Endothelial cell (in vitro differentiated cells): ENCODE data around the gene FAM222A. TPM values are rescaled to one million over a fixed set of nuclear protein-coding genes. Genes with fewer than 3 reads are reported as not detected.

Source experiments
- DNase-seq: peaks from one replicate; pipeline ENCODE4 v3.0.0; 2021; ENCODE audit warnings: low spot score
- H3K27ac Mint-ChIP-seq: one replicate; pipeline ENCODE4 v1.8.0; 2021; ENCODE audit warnings: mixed read lengths, inconsistent platforms; ENCODE audit not compliant: unreplicated experiment
- H3K27me3 Mint-ChIP-seq: one replicate; pipeline ENCODE4 v1.8.0; 2021; ENCODE audit warnings: mild to moderate bottlenecking, moderate library complexity, mixed read lengths, inconsistent platforms; ENCODE audit not compliant: unreplicated experiment
- H3K36me3 Mint-ChIP-seq: one replicate; pipeline ENCODE4 v1.8.0; 2021; ENCODE audit warnings: mild to moderate bottlenecking, low read depth, mixed read lengths, inconsistent platforms; ENCODE audit not compliant: unreplicated experiment
- H3K4me1 Mint-ChIP-seq: one replicate; pipeline ENCODE4 v1.8.0; 2021; ENCODE audit warnings: mild to moderate bottlenecking, mixed read lengths, inconsistent platforms; ENCODE audit not compliant: unreplicated experiment
- H3K4me3 Mint-ChIP-seq: one replicate; pipeline ENCODE4 v1.8.0; 2021; ENCODE audit warnings: mild to moderate bottlenecking, mixed read lengths, inconsistent platforms; ENCODE audit not compliant: unreplicated experiment
- H3K9me3 Mint-ChIP-seq: one replicate; pipeline ENCODE4 v1.8.0; 2021; ENCODE audit warnings: mixed read lengths, inconsistent platforms; ENCODE audit not compliant: unreplicated experiment
- total RNA-seq: library from RNA; stranded (reverse); fragmentation: NEBNext Ultra II Directional; extraction: Animal tissue kit (Norgen Biotek cat#: 25700); gene quantifications from one replicate; pipeline ENCODE4 v1.2.1, GENCODE V29; 2021; ENCODE audit not compliant: unreplicated experiment
- TF ChIP-seq, protein P1 (sequence below): fragments of 200-600 bp; sonication (generic); IDR thresholded peaks from one replicate; pipeline ENCODE4 v1.5.0; 2021; ENCODE audit warnings: antibody characterized with exemption; ENCODE audit not compliant: unreplicated experiment

FAM222A gene
- total RNA-seq, 1 donor from 2014 or later: 14.2 TPM

DNA sequence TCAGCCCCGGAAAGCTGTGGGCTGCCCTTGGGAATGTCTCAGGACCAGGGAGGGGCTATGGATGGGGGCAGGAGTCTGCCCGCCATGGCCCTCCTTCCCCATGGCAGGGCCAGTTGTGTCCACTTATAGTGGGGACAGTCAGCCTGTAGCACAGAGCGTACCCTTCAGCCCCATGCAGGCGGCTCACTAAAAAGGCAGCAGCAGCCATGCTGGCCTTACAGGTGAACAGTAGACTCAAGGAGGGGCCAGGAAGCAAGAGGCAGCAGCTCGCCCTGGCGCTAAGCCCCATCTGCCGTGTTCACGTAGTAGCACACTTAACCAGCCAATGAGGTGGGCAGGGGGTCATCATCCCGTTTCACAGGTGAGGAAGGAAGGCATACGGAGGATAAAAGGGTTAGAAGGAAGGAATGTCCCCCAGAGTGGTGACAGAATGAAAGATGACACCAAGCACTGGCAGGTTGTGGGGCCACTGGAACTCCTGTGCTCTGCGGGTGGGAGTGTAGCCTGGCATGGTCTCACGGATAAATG, 52.7 kb downstream of the FAM222A start:
- TF ChIP-seq, protein P1, sequence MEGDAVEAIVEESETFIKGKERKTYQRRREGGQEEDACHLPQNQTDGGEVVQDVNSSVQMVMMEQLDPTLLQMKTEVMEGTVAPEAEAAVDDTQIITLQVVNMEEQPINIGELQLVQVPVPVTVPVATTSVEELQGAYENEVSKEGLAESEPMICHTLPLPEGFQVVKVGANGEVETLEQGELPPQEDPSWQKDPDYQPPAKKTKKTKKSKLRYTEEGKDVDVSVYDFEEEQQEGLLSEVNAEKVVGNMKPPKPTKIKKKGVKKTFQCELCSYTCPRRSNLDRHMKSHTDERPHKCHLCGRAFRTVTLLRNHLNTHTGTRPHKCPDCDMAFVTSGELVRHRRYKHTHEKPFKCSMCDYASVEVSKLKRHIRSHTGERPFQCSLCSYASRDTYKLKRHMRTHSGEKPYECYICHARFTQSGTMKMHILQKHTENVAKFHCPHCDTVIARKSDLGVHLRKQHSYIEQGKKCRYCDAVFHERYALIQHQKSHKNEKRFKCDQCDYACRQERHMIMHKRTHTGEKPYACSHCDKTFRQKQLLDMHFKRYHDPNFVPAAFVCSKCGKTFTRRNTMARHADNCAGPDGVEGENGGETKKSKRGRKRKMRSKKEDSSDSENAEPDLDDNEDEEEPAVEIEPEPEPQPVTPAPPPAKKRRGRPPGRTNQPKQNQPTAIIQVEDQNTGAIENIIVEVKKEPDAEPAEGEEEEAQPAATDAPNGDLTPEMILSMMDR: no peak
- H3K4me1 Mint-ChIP-seq: peaks cover 10% of the 10 kb centered on the region
- H3K27me3 Mint-ChIP-seq: peaks cover 7% of the 10 kb centered on the region
- H3K9me3 Mint-ChIP-seq: no peaks in the 10 kb centered on the region
- no peak overlapping the region for H3K27ac Mint-ChIP-seq
- H3K36me3 Mint-ChIP-seq: peaks cover 16% of the 10 kb centered on the region
- DNase-seq: no peak
- no peak overlapping the region for H3K4me3 Mint-ChIP-seq

DNA sequence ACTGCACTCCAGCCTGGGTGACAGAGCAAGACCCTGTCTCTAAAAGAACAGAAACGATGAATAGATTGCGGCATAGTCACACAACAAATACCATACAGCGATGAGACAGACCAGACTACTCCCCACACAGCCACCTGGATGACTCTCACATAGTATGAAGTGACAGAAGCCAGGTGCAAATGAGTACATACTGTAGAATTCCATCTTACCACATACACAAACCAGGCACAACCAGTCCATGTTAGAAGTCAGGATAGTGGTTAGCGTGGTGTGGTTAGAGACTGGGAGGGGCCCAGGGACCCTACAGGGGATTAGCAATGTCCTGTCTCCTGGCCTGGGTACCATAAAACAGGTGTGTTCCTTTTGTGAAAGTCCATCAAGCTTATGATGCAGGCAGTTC, 53.8 kb downstream of the FAM222A start:
- Mint-ChIP-seq H3K27me3 (peaks cover 5% of the 10 kb centered on the region), H3K4me3 (no peak overlapping the region), H3K4me1 (peaks cover 12% of the 10 kb centered on the region), H3K36me3 (peaks cover 9% of the 10 kb centered on the region), H3K9me3 (no peaks in the 10 kb centered on the region), H3K27ac (no peak overlapping the region)
- DNase-seq: no peak
- TF ChIP-seq, protein P1: no peak

DNA sequence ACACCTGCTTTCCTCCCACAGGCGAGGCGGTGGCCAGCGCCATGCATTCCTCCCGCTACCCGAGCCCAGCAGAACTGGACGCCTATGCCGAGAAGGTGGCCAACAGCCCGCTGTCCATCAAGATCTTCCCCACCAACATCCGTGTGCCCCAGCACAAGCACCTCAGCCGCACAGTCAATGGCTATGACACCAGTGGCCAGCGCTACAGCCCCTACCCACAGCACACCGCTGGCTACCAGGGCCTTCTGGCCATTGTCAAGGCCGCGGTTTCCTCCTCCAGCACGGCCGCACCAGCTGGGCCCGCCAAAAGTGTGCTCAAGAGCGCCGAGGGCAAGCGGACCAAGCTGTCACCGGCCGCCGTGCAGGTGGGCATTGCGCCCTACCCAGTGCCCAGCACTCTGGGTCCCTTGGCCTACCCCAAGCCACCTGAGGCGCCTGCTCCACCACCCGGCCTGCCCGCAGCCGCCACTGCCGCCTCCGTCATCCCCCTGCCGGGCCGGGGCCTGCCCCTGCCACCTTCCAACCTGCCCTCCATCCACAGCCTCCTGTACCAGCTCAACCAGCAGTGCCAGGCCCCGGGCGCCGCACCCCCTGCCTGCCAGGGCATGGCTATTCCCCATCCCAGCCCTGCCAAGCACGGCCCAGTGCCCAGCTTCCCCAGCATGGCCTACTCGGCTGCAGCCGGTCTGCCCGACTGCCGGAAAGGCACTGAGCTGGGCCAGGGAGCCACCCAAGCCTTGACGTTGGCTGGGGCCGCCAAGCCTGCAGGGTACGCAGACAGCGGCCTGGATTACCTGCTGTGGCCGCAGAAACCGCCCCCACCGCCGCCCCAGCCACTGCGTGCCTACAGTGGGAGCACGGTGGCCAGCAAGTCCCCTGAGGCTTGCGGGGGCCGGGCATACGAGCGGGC, 54.6 kb downstream of the FAM222A start:
- no peak for DNase-seq
- no peak overlapping the region for H3K27ac Mint-ChIP-seq
- H3K27me3 Mint-ChIP-seq: peaks cover 5% of the 10 kb centered on the region
- H3K9me3 Mint-ChIP-seq: no peaks in the 10 kb centered on the region
- H3K4me3 Mint-ChIP-seq: no peak overlapping the region
- H3K36me3 Mint-ChIP-seq: peaks cover 7% of the 10 kb centered on the region
- TF ChIP-seq, protein P1: no peak
- peaks cover 12% of the 10 kb centered on the region for H3K4me1 Mint-ChIP-seq

DNA sequence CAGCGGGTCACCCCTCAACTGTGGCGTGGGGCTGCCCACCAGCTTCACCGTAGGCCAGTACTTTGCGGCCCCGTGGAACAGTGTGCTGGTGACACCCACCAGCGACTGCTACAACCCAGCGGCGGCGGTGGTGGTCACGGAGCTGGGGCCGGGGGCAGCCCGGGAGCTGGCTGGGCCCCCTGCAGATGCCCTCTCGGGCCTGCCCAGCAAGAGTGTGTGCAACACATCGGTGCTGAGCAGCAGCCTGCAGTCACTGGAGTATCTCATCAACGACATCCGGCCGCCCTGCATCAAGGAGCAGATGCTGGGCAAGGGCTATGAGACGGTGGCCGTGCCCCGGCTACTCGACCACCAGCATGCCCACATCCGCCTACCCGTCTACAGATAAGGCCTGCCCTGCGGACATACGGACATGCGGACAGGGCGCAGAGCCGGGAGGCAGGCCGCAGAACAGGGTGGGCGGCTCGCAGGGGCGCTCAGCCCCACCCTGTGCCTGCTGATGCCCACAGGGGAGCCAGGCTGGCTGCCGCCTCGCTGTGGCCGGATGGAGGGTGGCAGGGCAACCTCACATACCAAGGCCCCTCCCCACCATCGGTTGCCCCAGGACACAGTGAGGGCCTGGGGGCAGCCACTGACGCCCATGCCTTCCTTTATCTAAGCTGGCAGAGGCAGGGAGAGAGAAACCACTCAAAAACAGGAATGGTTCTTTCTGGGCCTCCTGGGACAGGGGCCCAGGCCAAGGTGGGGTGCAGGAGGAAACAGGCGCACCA, 55.5 kb downstream of the FAM222A start:
- Mint-ChIP-seq H3K27ac (no peak overlapping the region), H3K36me3 (peaks cover 5% of the 10 kb centered on the region), H3K27me3 (peaks cover 9% of the 10 kb centered on the region), H3K4me1 (peaks cover 12% of the 10 kb centered on the region), H3K4me3 (no peak overlapping the region), H3K9me3 (no peaks in the 10 kb centered on the region)
- DNase-seq: no peak
- TF ChIP-seq, protein P1: no peak
